GM18951 (cell line): ENCODE data around the gene ACTL10.
"Not testable (repeated sequence)": the region's sequence is repeated elsewhere in the genome, so short reads cannot be mapped to it uniquely, and the experiment has no call there.

Experiments
- POLR2A ChIP-seq: IDR thresholded peaks from 4 replicates; pipeline ENCODE4 v1.6.1; 2011; ENCODE audit warnings: mild to moderate bottlenecking; ENCODE audit not compliant: insufficient read length, insufficient read depth; ENCODE audit errors: extremely low read depth
- in situ Hi-C: fragments of 300-500 bp; cut with MboI; formaldehyde crosslinking; loops from one replicate; pipeline ENCODE4 v1.12.0; 2022; ENCODE audit warnings: low sequenced_read_pairs, mixed read lengths, inconsistent platforms; ENCODE audit not compliant: unreplicated experiment

The ACTL10 gene

DNA sequence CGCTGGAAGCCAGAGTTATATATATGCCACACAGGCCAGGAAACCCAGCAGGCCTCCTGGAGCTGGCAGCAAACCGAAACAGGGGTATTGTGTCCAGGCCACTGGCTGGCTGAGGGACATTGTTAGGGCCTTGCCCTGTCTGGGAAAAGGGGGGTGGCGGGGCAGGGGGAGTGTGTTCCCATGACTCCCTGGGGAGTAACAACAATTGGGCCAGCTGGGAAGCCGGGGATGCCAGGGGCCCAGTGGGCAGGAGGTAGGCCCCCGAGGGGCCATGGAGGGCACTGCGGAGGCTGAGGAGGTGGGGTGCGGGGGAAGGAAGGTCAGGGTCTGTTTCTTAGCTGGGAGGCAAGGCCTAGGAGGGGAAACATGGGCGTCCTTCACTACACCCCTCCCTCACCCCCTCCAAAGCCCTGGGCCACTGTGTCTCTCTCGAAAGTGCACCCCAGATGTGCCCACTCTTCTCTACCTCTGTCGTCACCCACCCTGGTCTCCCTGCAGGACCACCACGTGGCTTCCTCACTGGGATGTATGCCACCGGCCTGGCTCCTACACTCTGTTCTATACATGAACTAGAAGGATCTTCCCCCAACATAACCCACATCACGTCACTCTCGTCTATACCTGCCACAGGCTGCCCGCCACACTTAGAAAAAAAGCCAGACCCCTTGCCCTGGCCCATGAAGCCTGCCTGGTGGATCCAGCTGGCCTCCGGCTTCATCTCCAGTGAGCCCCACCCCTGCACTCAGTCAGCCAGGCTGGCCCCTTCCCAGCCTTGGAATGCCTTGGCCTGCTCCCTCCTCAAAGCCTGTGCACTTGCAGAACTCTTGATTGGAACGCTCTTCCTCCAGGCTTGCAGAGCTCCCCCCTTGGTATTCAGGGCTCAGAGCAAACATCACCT, 27.2 kb downstream of the ACTL10 start:
- in situ Hi-C loops = no loop called here
- TF ChIP-seq POLR2A = no peak

- no peak for TF ChIP-seq POLR2A
- in situ Hi-C loops = no loop called here
Measured at GRCh38 chr20:33694639-33695012, 27.9 kb downstream of the ACTL10 start.

DNA sequence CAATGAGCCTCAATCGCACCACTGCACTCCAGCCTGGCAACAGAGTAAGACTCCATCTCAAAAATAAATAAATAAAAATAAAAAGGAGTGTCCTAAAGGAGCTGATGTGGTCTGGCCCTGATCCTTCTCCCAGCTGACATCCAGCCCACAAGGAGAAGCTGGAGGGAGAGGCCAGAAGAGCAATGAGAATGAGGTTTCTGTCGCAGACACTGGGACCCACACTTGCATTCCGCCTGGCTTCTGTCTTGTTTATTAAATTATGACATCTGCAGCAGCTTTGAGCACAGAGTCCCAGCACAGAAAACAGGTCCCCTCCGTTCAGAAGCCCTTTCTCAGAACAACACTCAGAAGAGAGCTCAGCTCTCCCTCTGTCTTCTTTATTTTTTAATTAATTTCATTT, 29.7 kb downstream of the ACTL10 start:
- no peak for TF ChIP-seq POLR2A
- in situ Hi-C loops = no loop called here

DNA sequence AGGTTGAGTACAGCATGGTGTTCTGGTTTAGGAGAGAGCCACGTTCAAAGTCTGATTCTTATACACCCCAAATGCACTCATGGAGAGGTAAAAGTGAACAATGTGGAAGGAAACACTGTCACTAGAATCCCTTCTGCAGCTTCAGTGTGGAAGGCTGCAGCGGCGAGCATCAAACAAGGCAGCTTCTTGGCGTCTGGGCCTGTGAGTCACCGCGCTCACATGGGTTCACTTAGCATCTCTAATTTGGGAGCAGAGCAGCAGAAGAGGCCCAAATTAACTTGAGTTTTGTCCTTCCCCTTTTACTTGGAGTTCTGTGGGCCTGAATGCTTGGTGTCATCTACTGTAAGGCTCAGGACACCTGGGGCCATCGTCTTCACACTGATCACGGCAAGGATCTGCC, 30.4 kb downstream of the ACTL10 start:
- no peak for TF ChIP-seq POLR2A
- in situ Hi-C loops = no loop called here

GRCh38 chr20:33698966-33699365, 32.2 kb downstream of the ACTL10 start:
- in situ Hi-C loops = not testable (repeated sequence)

- in situ Hi-C loops = not testable (repeated sequence)
Measured at GRCh38 chr20:33700696-33701441, 34.1 kb downstream of the ACTL10 start.

- no peak for TF ChIP-seq POLR2A
- in situ Hi-C loops = no loop called here
Measured at GRCh38 chr20:33701629-33702450, 35.1 kb downstream of the ACTL10 start.

DNA sequence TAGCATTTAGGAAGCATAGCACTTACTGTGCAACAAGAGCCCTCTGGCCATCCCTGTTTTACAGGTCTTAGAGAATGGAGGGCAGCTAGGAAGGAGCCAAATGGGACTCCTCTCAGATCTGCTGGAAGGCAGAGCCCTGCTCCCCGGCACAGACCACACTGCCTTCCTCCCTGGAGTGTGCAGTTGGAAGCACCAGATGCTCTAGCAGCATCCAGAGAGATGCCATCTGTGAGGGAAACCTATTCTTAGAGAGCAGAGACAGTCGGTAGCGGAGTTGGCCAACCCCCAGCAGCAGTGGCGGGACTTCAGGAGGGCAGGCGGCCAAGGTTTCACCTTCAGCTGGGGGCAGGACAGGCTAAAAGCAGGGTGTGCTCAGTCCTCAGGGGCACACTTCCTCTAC, 36.1 kb downstream of the ACTL10 start:
- in situ Hi-C loops = no loop called here
- no peak for TF ChIP-seq POLR2A

GRCh38 chr20:33703498-33704137, 36.9 kb downstream of the ACTL10 start:
- TF ChIP-seq POLR2A = no peak
- in situ Hi-C loops = no loop called here

- in situ Hi-C loops = no loop called here
- TF ChIP-seq POLR2A = no peak
Measured at GRCh38 chr20:33704197-33704924, 37.6 kb downstream of the ACTL10 start.

DNA sequence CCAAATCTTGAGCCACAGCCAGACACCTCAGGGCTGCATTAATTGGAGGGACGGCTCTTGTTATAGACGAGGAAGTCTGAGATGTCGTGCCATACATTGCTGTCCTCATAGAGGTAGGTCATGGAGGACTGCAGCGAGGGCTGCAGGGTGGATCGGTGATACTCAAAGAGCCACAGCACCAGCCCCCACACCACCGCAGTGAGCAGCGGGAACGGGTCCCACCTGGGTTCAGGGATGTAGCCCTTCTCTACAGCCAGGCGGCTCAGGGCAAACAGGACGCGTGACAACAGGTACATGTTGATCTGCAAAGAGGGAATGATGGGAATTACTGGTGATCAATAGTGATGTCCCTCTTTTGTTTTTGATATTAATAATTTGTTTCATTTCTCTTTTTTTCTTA, 40.9 kb downstream of the ACTL10 start:
- in situ Hi-C loops = no loop called here
- no peak for TF ChIP-seq POLR2A

DNA sequence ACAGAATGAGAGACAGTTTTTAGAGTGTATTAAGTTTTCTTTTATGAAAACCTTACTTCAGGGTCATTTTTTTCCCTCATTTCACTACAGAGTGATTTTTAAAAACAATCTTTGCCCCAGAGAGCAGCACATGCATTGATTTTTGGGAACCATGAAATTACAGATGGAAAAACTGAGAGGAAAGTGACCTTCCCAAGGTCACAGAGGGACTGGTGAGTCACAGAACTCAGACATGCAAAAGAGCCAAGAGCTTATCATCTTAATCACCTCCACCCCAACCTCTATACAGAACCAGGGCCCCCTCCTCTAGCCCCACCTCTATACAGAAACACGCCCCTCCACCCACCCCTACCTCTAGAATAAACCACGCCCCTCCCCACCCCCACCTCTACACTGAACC, 42.7 kb downstream of the ACTL10 start:
- in situ Hi-C loops = no loop called here
- TF ChIP-seq POLR2A = no peak
